Lower lobe of right lung (tissue), 2 donors: ENCODE measurements around the gene MACROD2. TPM values are rescaled to one million over a fixed set of nuclear protein-coding genes. Genes with fewer than 3 reads are reported as not detected.

Experiments
- ATAC-seq, 2 donors: fragments of 200-7000 bp; cut with Tn5 transposase; one replicate each; pipeline ENCODE4 v1.9.1; 2020 to 2022; ENCODE audit warnings: mild to moderate bottlenecking in 2 of 2, moderate library complexity in 2 of 2
- DNase-seq: peaks from one replicate; pipeline ENCODE4 v3.0.0-alpha.2; 2020
- H3K27ac ChIP-seq: fragments of 200-600 bp; one replicate; pipeline ENCODE4 v1.8.0; 2022
- H3K27me3 ChIP-seq: fragments of 200-600 bp; one replicate; pipeline ENCODE4 v1.8.0; 2022; ENCODE audit warnings: low read depth
- H3K36me3 ChIP-seq: fragments of 200-600 bp; one replicate; pipeline ENCODE4 v1.8.0; 2022; ENCODE audit warnings: mild to moderate bottlenecking
- H3K4me1 ChIP-seq: fragments of 200-600 bp; one replicate; pipeline ENCODE4 v1.8.0; 2022
- H3K4me3 ChIP-seq: fragments of 200-600 bp; one replicate; pipeline ENCODE4 v1.8.0; 2022; ENCODE audit warnings: mild to moderate bottlenecking
- H3K9me3 ChIP-seq: fragments of 200-600 bp; one replicate; pipeline ENCODE4 v1.8.0; 2022
- intact Hi-C: fragments of 100-400 bp; cut with DNase I; formaldehyde crosslinking; loops from one replicate; pipeline ENCODE4 v1.11.0; 2022
- total RNA-seq: library from RNA; stranded (reverse); fragmentation: NEBNext Ultra II Directional; extraction: Animal tissue kit (Norgen Biotek cat#: 25700); gene quantifications from one replicate; pipeline ENCODE4 v1.2.1, GENCODE V29; 2021
- TF ChIP-seq, protein P1 (sequence below): fragments of 200-600 bp; IDR thresholded peaks from one replicate; pipeline ENCODE4 v1.8.0; 2022; ENCODE audit warnings: antibody characterized with exemption, mild to moderate bottlenecking
- donor health status: DM: no; HTN: yes; CAD: no; lungs with severe emphysema.

The MACROD2 gene
- total RNA-seq, 1 donor from 2014 or later = 73.0 TPM

DNA sequence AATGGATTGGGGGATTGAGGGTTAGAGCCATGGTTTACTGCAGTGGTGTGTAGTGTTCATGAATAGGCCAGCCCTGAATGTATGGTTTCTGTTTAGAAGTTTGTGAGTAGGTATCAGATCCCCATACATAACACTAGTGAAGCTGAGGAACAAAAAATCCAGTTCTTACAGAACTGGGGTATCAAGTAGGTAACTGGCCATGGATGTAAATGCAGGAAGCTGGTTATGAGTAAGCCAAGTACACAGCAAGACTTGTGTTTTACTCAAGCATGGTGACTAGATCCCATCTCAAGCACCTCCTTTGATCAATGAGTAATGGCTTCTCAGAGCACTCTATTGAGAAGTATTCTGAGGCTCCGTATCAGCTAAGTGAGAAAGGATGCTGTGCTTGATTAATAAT lies 955.8 kb downstream of the MACROD2 start:
- ATAC-seq = no peak
- TF ChIP-seq, protein P1, sequence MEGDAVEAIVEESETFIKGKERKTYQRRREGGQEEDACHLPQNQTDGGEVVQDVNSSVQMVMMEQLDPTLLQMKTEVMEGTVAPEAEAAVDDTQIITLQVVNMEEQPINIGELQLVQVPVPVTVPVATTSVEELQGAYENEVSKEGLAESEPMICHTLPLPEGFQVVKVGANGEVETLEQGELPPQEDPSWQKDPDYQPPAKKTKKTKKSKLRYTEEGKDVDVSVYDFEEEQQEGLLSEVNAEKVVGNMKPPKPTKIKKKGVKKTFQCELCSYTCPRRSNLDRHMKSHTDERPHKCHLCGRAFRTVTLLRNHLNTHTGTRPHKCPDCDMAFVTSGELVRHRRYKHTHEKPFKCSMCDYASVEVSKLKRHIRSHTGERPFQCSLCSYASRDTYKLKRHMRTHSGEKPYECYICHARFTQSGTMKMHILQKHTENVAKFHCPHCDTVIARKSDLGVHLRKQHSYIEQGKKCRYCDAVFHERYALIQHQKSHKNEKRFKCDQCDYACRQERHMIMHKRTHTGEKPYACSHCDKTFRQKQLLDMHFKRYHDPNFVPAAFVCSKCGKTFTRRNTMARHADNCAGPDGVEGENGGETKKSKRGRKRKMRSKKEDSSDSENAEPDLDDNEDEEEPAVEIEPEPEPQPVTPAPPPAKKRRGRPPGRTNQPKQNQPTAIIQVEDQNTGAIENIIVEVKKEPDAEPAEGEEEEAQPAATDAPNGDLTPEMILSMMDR = no peak
- Histone ChIP-seq H3K4me1 (no peaks in the 10 kb centered on the region), H3K27ac (no peak overlapping the region), H3K27me3 (no peaks in the 10 kb centered on the region), H3K4me3 (no peak overlapping the region), H3K36me3 (no peaks in the 10 kb centered on the region), H3K9me3 (no peaks in the 10 kb centered on the region)
- DNase-seq = no peak
- intact Hi-C loops = no loop called here

DNA sequence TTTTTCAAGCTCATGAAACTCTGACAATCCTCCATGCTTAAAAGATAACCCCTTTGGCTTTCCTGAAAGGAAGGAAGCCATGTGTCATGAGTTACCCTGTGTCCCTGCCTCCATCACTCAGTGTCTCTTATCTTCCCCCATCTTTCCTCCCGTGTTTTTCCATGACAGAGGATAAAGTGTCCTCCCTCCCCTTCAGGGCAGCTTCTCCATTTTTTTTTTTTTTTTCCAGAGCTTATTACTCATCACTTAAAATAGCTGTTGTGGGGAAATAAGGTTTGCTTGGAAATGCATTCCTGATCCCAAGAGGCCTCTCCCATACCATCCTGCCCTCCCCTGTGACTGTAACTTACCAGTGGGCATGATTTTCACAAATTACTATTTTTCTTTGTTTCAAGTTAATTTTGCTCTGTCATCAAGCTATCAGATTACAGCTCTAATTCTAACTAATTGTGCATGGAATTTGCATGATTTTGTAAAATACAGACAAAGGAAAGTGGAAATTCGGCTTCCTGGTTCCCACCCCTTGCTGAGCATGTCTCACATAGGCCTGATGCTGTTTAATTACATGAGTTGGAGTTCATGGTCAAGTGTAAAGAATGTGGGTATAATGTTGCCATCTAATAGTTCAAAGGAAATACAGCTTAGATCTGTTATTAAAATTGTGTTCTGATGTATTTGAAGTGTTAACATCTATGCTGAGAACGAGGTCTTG lies 956.5 kb downstream of the MACROD2 start:
- H3K4me3 ChIP-seq = no peak overlapping the region
- intact Hi-C loops = no loop called here
- TF ChIP-seq, protein P1 = no peak
- DNase-seq = no peak
- no peaks in the 10 kb centered on the region for H3K27me3 ChIP-seq
- no peak overlapping the region for H3K27ac ChIP-seq
- H3K4me1 ChIP-seq = no peaks in the 10 kb centered on the region
- no peak for ATAC-seq
- H3K9me3 ChIP-seq = no peaks in the 10 kb centered on the region
- H3K36me3 ChIP-seq = no peaks in the 10 kb centered on the region

DNA sequence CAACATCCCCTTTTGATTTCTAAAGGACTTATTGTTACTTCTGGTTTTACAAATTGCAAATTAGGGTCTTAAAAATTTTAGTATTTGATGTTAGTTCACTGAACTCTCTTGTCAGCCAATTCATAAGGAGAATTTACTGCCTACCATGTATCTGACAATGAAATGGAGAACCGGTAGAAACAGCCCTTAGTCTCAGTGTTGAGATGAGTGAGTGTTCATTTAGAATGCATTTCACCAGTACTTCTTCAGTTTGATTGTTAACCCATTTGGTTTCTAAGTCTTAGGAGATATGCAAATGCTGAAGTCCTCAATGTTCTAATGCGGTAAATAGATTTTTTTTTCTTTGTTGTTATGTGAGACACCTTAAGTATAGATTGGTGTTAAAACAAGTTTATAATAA lies 958.4 kb downstream of the MACROD2 start:
- intact Hi-C loops = no loop called here
- Histone ChIP-seq H3K36me3 (no peaks in the 10 kb centered on the region), H3K9me3 (no peaks in the 10 kb centered on the region), H3K27ac (no peak overlapping the region), H3K27me3 (no peaks in the 10 kb centered on the region), H3K4me3 (no peak overlapping the region), H3K4me1 (no peaks in the 10 kb centered on the region)
- ATAC-seq (no peak), DNase-seq (no peak)
- TF ChIP-seq, protein P1 = no peak

DNA sequence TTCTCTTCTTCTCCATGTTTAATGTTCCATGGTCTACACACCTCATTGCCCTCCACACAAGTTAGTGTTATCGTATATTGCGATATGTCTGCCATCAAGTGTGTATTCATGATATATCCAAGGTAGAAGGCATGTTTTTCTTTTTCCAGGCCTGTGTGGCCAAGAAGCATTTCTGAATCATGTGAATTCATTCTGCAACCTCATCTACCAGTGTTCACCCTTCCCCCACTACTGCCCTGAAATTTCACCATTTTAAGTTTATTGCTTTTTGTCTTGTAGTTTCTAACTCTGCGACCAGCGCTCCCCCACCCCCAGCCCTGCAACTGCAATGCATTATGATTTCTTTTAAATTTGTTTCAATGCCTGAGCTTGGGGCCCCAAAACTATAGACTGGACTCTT lies 960.1 kb downstream of the MACROD2 start:
- no peak for ATAC-seq
- intact Hi-C loops = no loop called here
- H3K4me1 ChIP-seq = no peaks in the 10 kb centered on the region
- H3K4me3 ChIP-seq = no peak overlapping the region
- no peaks in the 10 kb centered on the region for H3K9me3 ChIP-seq
- no peak for DNase-seq
- H3K36me3 ChIP-seq = no peaks in the 10 kb centered on the region
- H3K27ac ChIP-seq = no peak overlapping the region
- TF ChIP-seq, protein P1 = no peak
- H3K27me3 ChIP-seq = no peaks in the 10 kb centered on the region

DNA sequence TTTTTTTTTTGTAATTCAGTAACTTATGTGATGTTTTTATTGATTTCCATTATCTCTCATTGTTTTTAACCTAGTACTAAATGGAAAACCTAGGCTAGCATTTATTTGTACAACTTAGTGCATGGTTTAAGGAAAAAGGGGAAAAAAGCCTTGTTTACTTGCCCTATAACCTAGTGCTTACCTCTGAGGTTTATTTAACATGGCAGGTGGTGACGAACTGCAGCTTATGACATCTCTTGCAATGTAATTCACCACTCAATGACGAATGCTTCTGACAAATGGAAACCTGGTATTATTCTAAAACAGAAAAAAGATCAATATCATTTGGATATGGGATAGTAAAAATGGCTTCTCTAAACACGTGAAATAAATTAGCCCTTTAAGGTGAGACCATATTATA lies 960.7 kb downstream of the MACROD2 start:
- intact Hi-C loops = no loop called here
- H3K4me1 ChIP-seq = no peaks in the 10 kb centered on the region
- H3K9me3 ChIP-seq = no peaks in the 10 kb centered on the region
- TF ChIP-seq, protein P1 = no peak
- no peaks in the 10 kb centered on the region for H3K36me3 ChIP-seq
- no peak for ATAC-seq
- H3K27me3 ChIP-seq = no peaks in the 10 kb centered on the region
- H3K27ac ChIP-seq = no peak overlapping the region
- no peak overlapping the region for H3K4me3 ChIP-seq
- no peak for DNase-seq
